ENCODE measurements around the gene RAP1GAP. TPM values are rescaled to one million over a fixed set of nuclear protein-coding genes. Genes with fewer than 3 reads are reported as not detected.

RAP1GAP gene
- total RNA-seq, 1 donor from 2014 or later = 1.2 TPM

- no peak for TF ChIP-seq POLR2A (IDR thresholded peaks at IDR 0.05)
- TF ChIP-seq POLR2AphosphoS5 (IDR thresholded peaks at IDR 0.05; ENCODE audit: insufficient read depth in 1 of 2, low read depth in 1 of 2) = no peak
- no peak for TF ChIP-seq CTCF (IDR thresholded peaks at IDR 0.05)
- H3K4me3 ChIP-seq = no peak overlapping the region
- intact Hi-C loops (cut with DNase I) = no loop called here
- H3K36me3 ChIP-seq = no peaks in the 10 kb centered on the region
- no peak overlapping the region for H3K27ac ChIP-seq
- H3K9me3 ChIP-seq = no peaks in the 10 kb centered on the region
- no peaks in the 10 kb centered on the region for H3K27me3 ChIP-seq
- H3K4me1 ChIP-seq = no peaks in the 10 kb centered on the region
- DNase-seq (ENCODE audit: extremely low spot score in 2 of 2) = no peak
Measured at GRCh38 chr1:21592086-21592865, 76.9 kb downstream of the RAP1GAP start.

- Histone ChIP-seq H3K4me1 (peaks cover 13% of the 10 kb centered on the region), H3K4me3 (no peak overlapping the region), H3K36me3 (no peaks in the 10 kb centered on the region), H3K27me3 (no peaks in the 10 kb centered on the region), H3K27ac (no peak overlapping the region), H3K9me3 (no peaks in the 10 kb centered on the region)
- no peak for DNase-seq (ENCODE audit: extremely low spot score in 2 of 2)
- intact Hi-C loops (cut with DNase I) = no loop called here
- TF ChIP-seq POLR2AphosphoS5 (IDR thresholded peaks at IDR 0.05; ENCODE audit: insufficient read depth in 1 of 2, low read depth in 1 of 2) = no peak
- no peak for TF ChIP-seq POLR2A (IDR thresholded peaks at IDR 0.05)
- TF ChIP-seq CTCF (IDR thresholded peaks at IDR 0.05) = no peak
Measured at GRCh38 chr1:21590934-21591333, 78.2 kb downstream of the RAP1GAP start.

GRCh38 chr1:21590126-21590880 is 78.9 kb downstream of the RAP1GAP start:
- H3K36me3 ChIP-seq = no peaks in the 10 kb centered on the region
- no peak overlapping the region for H3K4me3 ChIP-seq
- no peaks in the 10 kb centered on the region for H3K27me3 ChIP-seq
- intact Hi-C loops (cut with DNase I) = no loop called here
- no peak overlapping the region for H3K27ac ChIP-seq
- no peak for TF ChIP-seq CTCF (IDR thresholded peaks at IDR 0.05)
- no peak for TF ChIP-seq POLR2AphosphoS5 (IDR thresholded peaks at IDR 0.05; ENCODE audit: insufficient read depth in 1 of 2, low read depth in 1 of 2)
- TF ChIP-seq POLR2A (IDR thresholded peaks at IDR 0.05) = no peak
- no peaks in the 10 kb centered on the region for H3K9me3 ChIP-seq
- H3K4me1 ChIP-seq = peaks cover 15% of the 10 kb centered on the region
- DNase-seq (ENCODE audit: extremely low spot score in 2 of 2) = no peak

- Histone ChIP-seq H3K4me1 (peaks cover 15% of the 10 kb centered on the region), H3K27ac (no peak overlapping the region), H3K27me3 (no peaks in the 10 kb centered on the region), H3K9me3 (no peaks in the 10 kb centered on the region), H3K4me3 (no peak overlapping the region), H3K36me3 (no peaks in the 10 kb centered on the region)
- TF ChIP-seq POLR2AphosphoS5 (IDR thresholded peaks at IDR 0.05; ENCODE audit: insufficient read depth in 1 of 2, low read depth in 1 of 2) (no peak), POLR2A (IDR thresholded peaks at IDR 0.05) (no peak), CTCF (IDR thresholded peaks at IDR 0.05) (no peak)
- intact Hi-C loops (cut with DNase I) = no loop called here
- no peak for DNase-seq (ENCODE audit: extremely low spot score in 2 of 2)
Measured at GRCh38 chr1:21589618-21590017, 79.5 kb downstream of the RAP1GAP start.

GRCh38 chr1:21587602-21587953 is 81.6 kb downstream of the RAP1GAP start:
- TF ChIP-seq POLR2A (IDR thresholded peaks at IDR 0.05) = no peak
- TF ChIP-seq CTCF (IDR thresholded peaks at IDR 0.05) = no peak
- no peak for TF ChIP-seq POLR2AphosphoS5 (IDR thresholded peaks at IDR 0.05; ENCODE audit: insufficient read depth in 1 of 2, low read depth in 1 of 2)
- no peaks in the 10 kb centered on the region for H3K36me3 ChIP-seq
- no peaks in the 10 kb centered on the region for H3K27me3 ChIP-seq
- intact Hi-C loops (cut with DNase I) = no loop called here
- DNase-seq (ENCODE audit: extremely low spot score in 2 of 2) = no peak
- H3K4me1 ChIP-seq = peaks cover 15% of the 10 kb centered on the region
- H3K9me3 ChIP-seq = no peaks in the 10 kb centered on the region
- no peak overlapping the region for H3K4me3 ChIP-seq
- no peak overlapping the region for H3K27ac ChIP-seq

Data from vagina (tissue), 2 donors.